HCT116 (cell line): ENCODE measurements around the gene CSRNP2. TPM values are rescaled to one million over a fixed set of nuclear protein-coding genes. Genes with fewer than 3 reads are reported as not detected.

ENCODE experiments used
- ATAC-seq: fragments of 200-7000 bp; cut with Tn5 transposase; 2 replicates; pipeline ENCODE4 v1.9.1; 2020; ENCODE audit warnings: mild to moderate bottlenecking, moderate library complexity
- BruUV-seq: library from RNA; stranded (reverse); fragments of 400-500 nt; replicated peaks from 2 replicates; lab custom pipeline; 2021; lab: Mats Ljungman, UMichigan
- CTCF ChIA-PET: fragments of 300-600 bp; sonication (Branson Sonifier 250); formaldehyde crosslinking; loops from one replicate; lab custom pipeline; 2021; ENCODE audit warnings: antibody characterized with exemption; lab: Charles Lee
- POLR2A ChIA-PET: fragments of 300-600, 350-600 bp; sonication (Branson Sonifier 250); formaldehyde crosslinking; loops from one replicate; lab custom pipeline; 2021; ENCODE audit warnings: antibody characterized with exemption; lab: Charles Lee
- RAD21 ChIA-PET, 2 experiments: fragments of 300-600 bp; sonication (Branson Sonifier 250); formaldehyde crosslinking; loops; one replicate each; lab custom pipeline; 2023; ENCODE audit warnings: low total read pairs in 2 of 2; ENCODE audit not compliant: uncharacterized antibody in 2 of 2, unreplicated experiment in 2 of 2, low non-redundant PET in 1 of 2; lab: Charles Lee
- DNase-seq: peaks from one replicate; pipeline ENCODE4 v3.0.0-alpha.2; 2010; ENCODE audit warnings: low read depth, low spot score
- H2AFZ ChIP-seq: fragments of 200-600 bp; shearing (Covaris generic), sonication (generic); 2 replicates; pipeline ENCODE4 v1.6.1; 2017; ENCODE audit warnings: low read depth, mixed run types, mixed read lengths, antibody characterized with exemption, low read length; ENCODE audit not compliant: poor library complexity, severe bottlenecking
- H3K27ac ChIP-seq: 2 replicates; pipeline ENCODE4 v1.5.1; 2012; ENCODE audit warnings: low read depth, low read length
- H3K27me3 ChIP-seq: fragments of 200-600 bp; sonication (generic); 2 replicates; pipeline ENCODE4 v1.6.1; 2016; ENCODE audit warnings: mixed run types, low read length, mixed read lengths; ENCODE audit not compliant: insufficient read depth
- H3K36me3 ChIP-seq, 2 experiments: fragments of 200-500 bp in 1 of 2; fragments of 200-600 bp in 1 of 2; sonication (Bioruptor generic) in 1 of 2; sonication (generic) in 1 of 2; 2 replicates each; pipeline versions ENCODE4 v1.5.1 to v1.6.1; 2014 to 2016; ENCODE audit warnings: low read length in 2 of 2, inconsistent platforms in 1 of 2, mixed read lengths in 1 of 2, mixed run types in 1 of 2; ENCODE audit not compliant: insufficient read depth in 2 of 2, control insufficient read depth in 1 of 2
- H3K4me1 ChIP-seq, 2 experiments: fragments of 200-600 bp in 1 of 2; sonication (generic) in 1 of 2; 2 replicates each; pipeline versions ENCODE4 v1.5.1 to v1.6.1; 2012 to 2017; ENCODE audit warnings: low read length in 2 of 2, inconsistent platforms in 1 of 2, mild to moderate bottlenecking in 1 of 2, mixed read lengths in 1 of 2, mixed run types in 1 of 2, moderate library complexity in 1 of 2; ENCODE audit not compliant: insufficient read depth in 2 of 2, control insufficient read depth in 1 of 2
- H3K4me2 ChIP-seq: fragments of 200-600 bp; sonication (generic); 2 replicates; pipeline ENCODE4 v1.6.1; 2017; ENCODE audit warnings: mixed run types, low read length, mixed read lengths
- H3K4me3 ChIP-seq, 2 experiments: fragments of 200-600 bp in 1 of 2; sonication (generic) in 1 of 2; replicated peaks in 1 of 2; 2 replicates each; pipeline ENCODE4 v1.5.1; 2011 to 2016; ENCODE audit warnings: low read length in 2 of 2, control low read depth in 1 of 2, low read depth in 1 of 2, mild to moderate bottlenecking in 1 of 2, mixed read lengths in 1 of 2, mixed run types in 1 of 2
- H3K79me2 ChIP-seq: fragments of 200-600 bp; sonication (generic); 2 replicates; pipeline ENCODE4 v1.6.1; 2017; ENCODE audit warnings: mild to moderate bottlenecking, mixed run types, low read length, moderate library complexity, mixed read lengths; ENCODE audit not compliant: insufficient read depth
- H3K9ac ChIP-seq: fragments of 200-600 bp; sonication (generic); 2 replicates; pipeline ENCODE4 v1.6.1; 2016; ENCODE audit warnings: low read length, mixed read lengths
- H3K9me2 ChIP-seq: fragments of 200-600 bp; sonication (generic), shearing (Covaris generic); 2 replicates; pipeline ENCODE4 v1.6.1; 2017; ENCODE audit warnings: mixed run types, mild to moderate bottlenecking, moderate library complexity; ENCODE audit not compliant: insufficient read depth
- H3K9me3 ChIP-seq, 2 experiments: fragments of 200-500 bp in 1 of 2; fragments of 200-600 bp in 1 of 2; sonication (Bioruptor generic) in 1 of 2; sonication (generic) in 1 of 2; 2 replicates each; pipeline ENCODE4 v1.6.1; 2014 to 2017; ENCODE audit warnings: low read length in 2 of 2, mixed read lengths in 2 of 2, inconsistent platforms in 1 of 2, low read depth in 1 of 2, mild to moderate bottlenecking in 1 of 2, mixed run types in 1 of 2, moderate library complexity in 1 of 2; ENCODE audit not compliant: control insufficient read depth in 1 of 2, insufficient read depth in 1 of 2
- H4K20me1 ChIP-seq: fragments of 200-600 bp; sonication (generic), shearing (Covaris generic); 2 replicates; pipeline ENCODE4 v1.6.1; 2017; ENCODE audit warnings: mixed run types, mild to moderate bottlenecking, moderate library complexity; ENCODE audit not compliant: insufficient read depth
- CBX3 ChIP-seq: IDR thresholded peaks from 2 replicates; pipeline ENCODE4 v1.6.1; 2012; ENCODE audit warnings: low read depth
- CEBPB ChIP-seq: IDR thresholded peaks from 2 replicates; pipeline ENCODE4 v1.6.1; 2012; ENCODE audit warnings: low read depth
- EGR1 ChIP-seq: IDR thresholded peaks from 2 replicates; pipeline ENCODE4 v1.6.1; 2012; ENCODE audit warnings: low read depth
- EZH2 ChIP-seq: fragments of 200-600 bp; sonication (generic); IDR thresholded peaks from 2 replicates; pipeline ENCODE4 v1.6.1; 2017; ENCODE audit warnings: antibody characterized with exemption, mixed run types
- JUND ChIP-seq: IDR thresholded peaks from 2 replicates; pipeline ENCODE4 v1.6.1; 2012
- POLR2A ChIP-seq: IDR thresholded peaks from 2 replicates; pipeline ENCODE4 v1.7.0; 2011; ENCODE audit warnings: borderline replicate concordance; ENCODE audit not compliant: insufficient read depth, insufficient read length; ENCODE audit errors: extremely low read depth
- POLR2AphosphoS5 ChIP-seq: IDR thresholded peaks from 2 replicates; pipeline ENCODE4 v1.6.1; 2011; ENCODE audit warnings: mild to moderate bottlenecking, low read depth, low read length, moderate library complexity
- RAD21 ChIP-seq: IDR thresholded peaks from 2 replicates; pipeline ENCODE4 v1.6.1; 2012; ENCODE audit warnings: low read depth, mild to moderate bottlenecking
- SIN3A ChIP-seq: IDR thresholded peaks from 2 replicates; pipeline ENCODE4 v1.6.1; 2012; ENCODE audit warnings: low read depth
- TCF7L2 ChIP-seq: IDR thresholded peaks from 2 replicates; pipeline ENCODE4 v1.7.0; 2011; ENCODE audit warnings: borderline replicate concordance, inconsistent platforms; ENCODE audit not compliant: insufficient read depth, insufficient read length; ENCODE audit errors: extremely low read depth
- ZFX ChIP-seq: fragments of 450-650 bp; IDR thresholded peaks from 2 replicates; pipeline ENCODE4 v1.6.1; 2017
- intact Hi-C: fragments of 100-400 bp; cut with micrococcal nuclease; formaldehyde crosslinking; loops from 2 replicates; pipeline ENCODE4 v1.10.0; 2022
- total RNA-seq: library from RNA; stranded (reverse); gene quantifications from one replicate; pipeline ENCODE4 v1.2.1, GENCODE V29; 2021; ENCODE audit not compliant: unreplicated experiment
- TF ChIP-seq, protein P1 (sequence below): IDR thresholded peaks from 2 replicates; pipeline ENCODE4 v1.6.1; 2012
- TF ChIP-seq, protein P2 (sequence below): IDR thresholded peaks from 2 replicates; pipeline ENCODE4 v1.6.1; 2012; ENCODE audit warnings: low read depth

Gene CSRNP2
- total RNA-seq, 1 experiment from 2014 or later, result 19.0 TPM

DNA sequence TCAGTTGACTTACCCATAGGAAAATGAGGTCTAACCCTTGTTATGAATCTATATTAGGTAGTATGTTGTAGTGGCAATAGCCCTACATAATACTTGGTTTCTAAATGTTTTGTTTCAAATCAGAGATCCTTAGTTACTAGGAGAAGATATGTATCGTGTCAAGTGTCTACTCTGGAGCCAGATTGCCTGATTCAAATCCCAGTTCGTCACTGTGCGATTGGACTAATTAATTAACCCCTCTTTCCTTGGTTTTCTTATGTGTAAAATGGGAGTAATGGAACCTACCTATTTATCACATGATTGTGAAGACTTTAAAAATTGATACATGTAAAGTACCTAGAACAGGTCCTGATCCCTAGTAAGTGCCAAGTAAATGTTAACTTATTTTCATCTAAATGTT is 33.9 kb downstream of the CSRNP2 start:
- H3K4me2 ChIP-seq, result peak overlapping the region; percentile 87
- H3K27ac ChIP-seq, result no peak overlapping the region
- H3K4me1 ChIP-seq, result peaks cover 7 to 18% of the 10 kb centered on the region in 2 experiments; a peak in 2 of 4 replicates
- H2AFZ ChIP-seq, result no peak overlapping the region
- DNase-seq, result no peak
- peak overlapping the region; percentile 71 to 88 for H3K4me3 ChIP-seq
- H3K36me3 ChIP-seq, result peaks cover 20 to 25% of the 10 kb centered on the region in 2 experiments
- peak overlapping the region; percentile 83; the same call in 1 of the 2 replicates for H3K9ac ChIP-seq
- CTCF ChIA-PET, result no interaction called here
- TF ChIP-seq CBX3 (no peak), RAD21 (no peak), ZFX (no peak), SIN3A (no peak), POLR2A (no peak), JUND (no peak), EZH2 (no peak), EGR1 (no peak), POLR2AphosphoS5 (no peak), TCF7L2 (no peak), CEBPB (no peak)
- TF ChIP-seq, protein P1, sequence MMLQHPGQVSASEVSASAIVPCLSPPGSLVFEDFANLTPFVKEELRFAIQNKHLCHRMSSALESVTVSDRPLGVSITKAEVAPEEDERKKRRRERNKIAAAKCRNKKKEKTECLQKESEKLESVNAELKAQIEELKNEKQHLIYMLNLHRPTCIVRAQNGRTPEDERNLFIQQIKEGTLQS, result no peak
- TF ChIP-seq, protein P2, sequence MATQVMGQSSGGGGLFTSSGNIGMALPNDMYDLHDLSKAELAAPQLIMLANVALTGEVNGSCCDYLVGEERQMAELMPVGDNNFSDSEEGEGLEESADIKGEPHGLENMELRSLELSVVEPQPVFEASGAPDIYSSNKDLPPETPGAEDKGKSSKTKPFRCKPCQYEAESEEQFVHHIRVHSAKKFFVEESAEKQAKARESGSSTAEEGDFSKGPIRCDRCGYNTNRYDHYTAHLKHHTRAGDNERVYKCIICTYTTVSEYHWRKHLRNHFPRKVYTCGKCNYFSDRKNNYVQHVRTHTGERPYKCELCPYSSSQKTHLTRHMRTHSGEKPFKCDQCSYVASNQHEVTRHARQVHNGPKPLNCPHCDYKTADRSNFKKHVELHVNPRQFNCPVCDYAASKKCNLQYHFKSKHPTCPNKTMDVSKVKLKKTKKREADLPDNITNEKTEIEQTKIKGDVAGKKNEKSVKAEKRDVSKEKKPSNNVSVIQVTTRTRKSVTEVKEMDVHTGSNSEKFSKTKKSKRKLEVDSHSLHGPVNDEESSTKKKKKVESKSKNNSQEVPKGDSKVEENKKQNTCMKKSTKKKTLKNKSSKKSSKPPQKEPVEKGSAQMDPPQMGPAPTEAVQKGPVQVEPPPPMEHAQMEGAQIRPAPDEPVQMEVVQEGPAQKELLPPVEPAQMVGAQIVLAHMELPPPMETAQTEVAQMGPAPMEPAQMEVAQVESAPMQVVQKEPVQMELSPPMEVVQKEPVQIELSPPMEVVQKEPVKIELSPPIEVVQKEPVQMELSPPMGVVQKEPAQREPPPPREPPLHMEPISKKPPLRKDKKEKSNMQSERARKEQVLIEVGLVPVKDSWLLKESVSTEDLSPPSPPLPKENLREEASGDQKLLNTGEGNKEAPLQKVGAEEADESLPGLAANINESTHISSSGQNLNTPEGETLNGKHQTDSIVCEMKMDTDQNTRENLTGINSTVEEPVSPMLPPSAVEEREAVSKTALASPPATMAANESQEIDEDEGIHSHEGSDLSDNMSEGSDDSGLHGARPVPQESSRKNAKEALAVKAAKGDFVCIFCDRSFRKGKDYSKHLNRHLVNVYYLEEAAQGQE, result no peak
- TF ChIP-seq, all 23 proteins: peak for 0
- intact Hi-C loops, result loop anchor here (5.0 kb wide), 1 partner anchor 287 kb away; the partner anchor contains the start of gene ATF1
- peaks cover 37% of the 10 kb centered on the region for H3K79me2 ChIP-seq
- H3K9me3 ChIP-seq, result no peaks in the 10 kb centered on the region
- H3K9me2 ChIP-seq, result no peaks in the 10 kb centered on the region
- ChIA-PET POLR2A (no interaction called here), RAD21 (no interaction called here)
- no peaks in the 10 kb centered on the region for H3K27me3 ChIP-seq
- ATAC-seq, result no peak
- H4K20me1 ChIP-seq, result no peaks in the 10 kb centered on the region
- no TSS peak for BruUV-seq
